ENCODE data around the gene UBE2G1.

UBE2G1 gene

DNA sequence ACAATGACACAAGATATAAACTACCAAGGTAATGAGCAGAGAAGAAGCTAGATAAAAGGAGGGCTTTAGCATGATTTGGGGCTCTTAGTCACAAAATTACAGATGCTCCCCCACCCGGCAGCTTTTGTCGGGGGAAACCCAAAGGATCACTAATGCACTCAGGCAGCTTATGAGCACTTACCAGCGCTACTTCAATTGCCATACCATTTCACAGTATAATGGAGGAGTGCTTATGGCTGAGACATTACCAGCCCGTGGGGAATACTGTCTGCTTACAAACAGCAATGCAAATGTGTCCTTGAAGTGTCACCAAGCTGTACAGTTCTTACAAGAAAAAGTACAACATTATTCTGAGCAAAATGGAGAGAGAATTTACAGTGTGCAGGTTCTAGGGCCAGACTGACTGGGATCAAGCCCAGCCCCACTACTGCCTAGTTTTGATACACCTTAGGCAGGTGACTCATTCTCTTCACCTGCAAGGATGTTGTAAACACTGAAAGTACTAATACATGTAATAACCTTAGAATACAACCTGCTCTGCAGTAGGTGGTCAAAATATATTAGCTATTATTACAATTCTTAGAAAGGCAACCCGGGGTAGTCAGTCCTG lies 119.0 kb downstream of the UBE2G1 start:
- no peak for DNase-seq (ENCODE audit: low read depth)

DNA sequence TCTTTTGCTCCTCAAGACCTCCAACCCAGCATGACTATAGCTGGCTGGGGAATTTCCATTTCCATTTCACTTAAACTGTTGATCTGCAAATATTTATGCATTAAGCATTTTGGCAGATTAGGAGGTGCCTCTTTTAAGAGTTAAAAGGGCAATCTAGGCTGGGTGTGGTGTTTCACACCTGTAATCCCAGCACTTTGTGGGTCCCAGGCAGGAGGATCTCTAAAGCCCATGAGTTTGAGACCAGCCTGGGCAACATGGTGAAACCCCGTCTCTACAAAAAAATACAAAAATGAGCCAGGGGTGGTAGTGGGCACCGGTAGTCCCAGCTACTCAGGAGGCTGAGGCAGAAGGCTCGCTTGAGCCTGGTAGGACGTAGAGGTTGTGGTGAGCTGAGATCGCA lies 119.8 kb downstream of the UBE2G1 start:
- DNase-seq (ENCODE audit: low read depth) = no peak

DNA sequence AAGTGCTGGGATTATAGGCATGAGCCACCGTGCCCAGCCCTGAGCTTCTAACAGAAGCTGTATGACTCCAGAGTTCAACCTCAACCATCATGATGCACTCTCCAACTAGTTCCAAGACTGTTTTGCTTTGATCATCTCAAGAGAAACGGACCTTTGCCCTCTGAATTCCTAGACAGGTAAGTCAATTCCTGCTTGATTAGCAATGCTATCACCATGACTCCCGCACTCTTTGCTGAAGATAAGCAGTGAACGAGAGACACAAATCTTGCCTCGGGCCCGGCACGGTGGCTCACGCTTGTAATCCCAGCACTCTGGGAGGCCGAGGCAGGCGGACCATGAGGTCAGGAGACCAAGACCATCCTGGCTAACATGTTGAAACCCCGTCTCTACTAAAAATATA lies 124.9 kb downstream of the UBE2G1 start:
- no peak for DNase-seq (ENCODE audit: low read depth)

DNA sequence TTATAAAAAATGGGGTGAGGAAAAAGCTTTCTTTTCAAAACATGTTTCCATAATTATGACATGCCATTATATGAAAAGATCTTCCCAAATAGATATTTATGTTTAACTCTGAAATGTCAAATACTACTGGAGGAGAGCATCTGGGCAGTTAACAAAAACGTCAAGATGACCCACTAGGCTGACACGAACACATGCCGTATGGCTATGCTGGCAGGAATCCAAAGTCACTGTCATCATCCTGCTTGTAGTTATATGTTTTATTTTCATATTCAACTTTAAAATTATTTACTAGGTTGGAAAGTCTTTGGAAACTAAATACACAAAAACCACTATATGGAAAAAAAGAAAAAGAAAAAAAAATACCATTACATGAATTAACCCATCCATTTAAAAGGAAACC lies 130.0 kb downstream of the UBE2G1 start:
- DNase-seq (ENCODE audit: low read depth) = no peak

DNA sequence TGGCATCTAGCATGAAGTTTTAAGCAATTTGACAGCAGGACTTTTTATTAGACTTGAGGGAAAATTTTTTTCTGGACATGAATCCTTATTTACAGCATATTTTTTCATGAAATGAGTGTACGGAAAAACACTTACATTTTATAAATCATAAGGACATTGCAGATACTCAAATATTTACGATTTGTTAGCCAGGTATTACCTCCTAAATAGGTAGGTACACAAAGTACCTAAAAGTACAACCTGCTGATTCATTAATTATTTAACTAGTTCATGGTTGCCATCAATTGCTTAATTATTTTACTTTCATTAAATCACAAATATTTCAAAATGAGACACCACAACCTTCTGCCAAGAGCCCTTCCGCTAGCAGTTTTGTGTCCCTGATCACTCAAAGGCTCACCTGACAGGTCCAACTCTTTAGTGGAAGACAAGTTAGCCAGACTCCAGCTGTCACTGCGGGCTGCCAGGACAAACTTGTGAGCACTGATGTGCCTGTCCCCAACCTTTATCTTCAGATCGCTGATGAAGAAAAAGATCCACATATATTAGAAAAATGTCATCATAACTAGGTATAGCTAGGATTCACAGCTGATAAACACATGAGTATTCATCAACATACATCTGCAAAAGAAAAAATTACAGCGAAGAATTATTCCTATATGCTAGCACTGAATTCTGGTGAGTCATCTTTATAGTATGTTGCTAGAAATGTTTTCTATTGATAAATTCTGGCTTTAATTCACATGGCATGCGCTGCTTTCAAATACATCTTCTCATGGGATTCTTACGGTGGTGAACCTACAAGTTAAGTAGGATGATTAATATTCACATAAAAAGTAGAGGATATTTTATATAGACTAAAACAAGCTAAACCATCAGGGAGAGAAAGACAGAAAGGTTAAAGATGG lies 130.8 kb downstream of the UBE2G1 start:
- no peak for DNase-seq (ENCODE audit: low read depth)

DNA sequence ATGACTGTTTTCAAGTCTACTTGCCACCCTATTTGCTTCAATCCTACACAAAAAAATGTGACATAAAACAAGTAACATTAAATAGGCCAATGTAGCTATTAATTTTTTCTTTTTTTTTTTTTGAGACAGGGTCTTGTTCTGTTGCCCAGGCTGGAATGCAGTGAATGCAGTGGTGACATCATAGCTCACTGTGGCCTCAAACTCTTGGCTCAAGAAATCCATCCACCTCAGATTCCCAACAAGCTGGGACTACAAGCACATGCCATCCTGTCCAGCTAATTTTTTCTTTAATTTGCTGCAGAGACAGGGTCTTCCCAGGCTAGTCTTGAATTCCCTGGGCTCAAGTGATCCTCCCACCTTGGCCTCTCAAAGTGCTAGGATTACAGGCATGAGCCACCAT lies 132.1 kb downstream of the UBE2G1 start:
- DNase-seq (ENCODE audit: low read depth) = no peak

DNA sequence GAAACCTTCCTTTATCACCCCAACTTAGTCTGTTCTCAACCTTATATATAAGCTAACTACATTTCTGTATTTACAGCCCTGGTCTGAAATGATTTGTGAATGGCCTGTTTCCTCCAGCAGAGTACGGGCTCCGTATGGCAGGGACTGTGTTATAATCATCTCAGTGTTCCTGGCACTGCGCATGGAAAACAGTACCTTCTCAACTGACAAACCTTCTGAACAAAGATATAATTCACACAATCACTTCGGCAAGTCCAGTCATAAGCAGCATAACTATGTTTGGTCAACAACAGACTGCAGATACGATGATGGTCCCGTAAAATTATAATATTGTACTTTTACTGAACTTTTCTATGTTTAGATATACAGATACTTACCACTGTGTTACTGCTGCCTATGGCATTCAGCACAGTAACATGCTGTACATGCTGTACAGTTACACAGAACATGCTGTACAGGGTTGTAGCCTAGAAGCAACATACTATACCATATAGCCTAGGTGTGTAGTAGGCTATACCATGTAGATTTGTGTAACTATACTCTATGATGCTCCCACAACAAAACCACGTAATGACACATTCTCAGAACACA lies 132.7 kb downstream of the UBE2G1 start:
- DNase-seq (ENCODE audit: low read depth) = no peak

DNA sequence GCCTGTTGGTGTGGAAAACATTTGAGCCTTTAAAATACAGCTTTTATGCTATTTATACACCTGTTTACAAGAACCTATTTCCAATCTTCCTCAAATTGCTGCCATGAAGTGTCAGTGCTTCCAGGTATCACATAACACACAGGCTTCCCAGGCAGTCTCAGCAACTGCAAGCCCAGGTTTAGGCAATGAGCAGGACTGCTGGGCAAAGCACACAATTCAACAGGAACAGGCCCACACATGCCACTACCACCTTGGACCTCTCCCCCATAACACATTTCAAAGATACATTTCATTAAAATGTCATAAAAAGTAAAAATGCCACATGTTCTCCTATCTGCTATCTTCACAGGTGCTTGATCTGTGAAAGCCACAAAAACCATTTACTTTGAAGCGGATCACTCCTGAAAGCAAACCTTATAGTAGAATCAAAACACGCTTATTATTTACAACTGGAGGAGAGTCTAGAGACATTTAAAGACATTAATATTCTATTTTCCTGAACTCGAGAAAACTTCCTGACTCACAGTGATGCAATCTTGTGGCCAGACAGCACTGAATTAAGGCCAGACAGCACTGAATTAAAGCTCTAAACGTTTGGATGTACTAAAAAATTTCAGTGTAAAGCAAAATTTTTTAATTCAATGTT lies 134.2 kb downstream of the UBE2G1 start:
- DNase-seq (ENCODE audit: low read depth) = no peak

DNA sequence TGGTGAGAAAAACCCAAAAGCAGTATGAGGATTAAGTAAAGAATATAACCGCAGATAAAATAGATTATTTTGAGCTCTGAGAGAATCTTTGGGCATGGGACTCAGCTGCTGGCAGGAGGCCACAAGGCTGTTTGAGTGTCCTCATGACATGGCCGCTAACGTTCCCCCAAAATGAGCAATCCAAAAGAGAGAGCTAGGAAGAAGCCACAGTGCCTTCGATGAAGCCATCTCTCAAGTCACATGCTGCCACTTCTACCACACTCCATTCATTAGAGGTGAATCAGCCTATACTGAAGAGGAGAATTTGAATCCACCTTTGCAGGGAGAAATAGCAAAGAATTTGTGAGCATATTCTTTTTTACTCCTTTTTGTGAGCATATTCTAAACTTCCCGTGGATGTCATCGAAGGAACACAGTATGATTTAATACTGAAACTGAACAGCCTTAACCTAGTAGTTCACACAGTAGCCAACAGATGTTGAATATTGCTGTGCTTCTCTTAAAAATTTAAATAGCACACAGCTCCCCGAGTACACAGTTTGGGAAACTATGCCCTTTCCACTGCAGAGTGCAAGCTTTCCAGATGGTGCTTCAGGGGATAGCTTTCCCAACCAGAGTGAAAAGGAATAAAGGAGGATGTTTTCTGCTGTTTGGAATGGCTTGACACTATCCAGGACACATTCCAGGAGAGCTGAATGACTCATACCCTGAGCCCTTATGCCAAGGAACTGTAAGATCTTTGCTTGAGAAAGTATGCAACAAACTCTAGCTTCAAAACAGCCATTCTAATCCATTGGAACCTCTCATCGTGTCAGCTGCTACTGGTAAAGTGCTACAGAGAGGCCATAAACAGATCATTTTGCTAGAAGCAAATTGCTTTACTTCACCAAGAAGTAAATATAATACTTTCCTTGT lies 136.6 kb downstream of the UBE2G1 start:
- DNase-seq (ENCODE audit: low read depth) = peak; percentile 58

DNA sequence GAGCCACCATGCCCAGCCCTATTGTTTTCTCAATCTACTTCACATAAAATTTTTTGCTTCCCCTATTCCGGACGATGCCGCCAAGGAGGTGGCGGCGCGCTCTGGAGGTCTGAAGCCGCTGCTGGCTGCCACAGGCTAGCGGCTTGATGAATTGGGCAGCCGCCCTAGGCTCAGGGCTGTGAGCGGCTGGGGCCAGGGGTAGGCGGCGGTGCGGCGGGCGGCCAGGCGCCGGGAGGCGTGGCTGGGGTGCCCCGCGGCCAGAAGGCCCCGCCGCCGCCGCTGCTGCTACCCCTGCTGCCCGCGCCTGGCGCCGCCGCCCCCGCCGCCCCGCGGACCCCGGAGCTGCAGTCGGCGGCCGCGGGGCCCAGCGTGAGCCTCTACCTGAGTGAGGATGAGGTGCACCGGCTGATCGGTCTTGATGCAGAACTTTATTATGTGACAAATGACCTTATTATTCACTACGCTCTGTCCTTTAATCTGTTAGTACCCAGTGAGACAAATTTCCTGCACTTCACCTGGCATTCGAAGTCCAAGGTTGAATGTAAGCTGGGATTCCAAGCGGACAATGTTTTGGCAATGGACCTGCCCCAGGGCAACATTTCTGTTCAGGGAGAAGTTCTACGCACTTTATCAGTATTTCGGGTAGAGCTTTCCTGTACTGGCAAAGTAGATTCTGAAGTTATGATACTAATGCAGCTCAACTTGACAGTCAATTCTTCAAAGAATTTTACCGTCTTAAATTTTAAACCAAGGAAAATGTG lies 144.4 kb downstream of the UBE2G1 start:
- no peak for DNase-seq (ENCODE audit: low read depth)

DNA sequence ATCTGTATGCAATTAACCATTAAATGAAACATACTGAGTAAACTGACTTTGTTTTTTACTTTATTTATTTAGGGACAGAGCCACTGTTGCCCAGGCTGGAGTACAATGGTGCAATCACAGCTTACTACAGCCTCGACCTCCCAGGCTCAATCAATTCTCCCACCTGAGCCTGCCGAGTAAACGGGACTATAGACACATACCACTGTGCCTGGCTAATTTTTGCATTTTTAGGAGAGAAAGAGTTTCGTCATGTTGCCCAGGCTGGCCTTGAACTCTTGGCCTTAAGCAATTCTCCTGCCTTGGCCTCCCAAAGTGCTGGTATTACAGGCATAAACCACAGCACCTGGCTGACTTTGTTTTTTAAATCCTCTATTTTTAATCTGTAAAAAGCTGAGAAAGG lies 145.3 kb downstream of the UBE2G1 start:
- DNase-seq (ENCODE audit: low read depth) = no peak

DNA sequence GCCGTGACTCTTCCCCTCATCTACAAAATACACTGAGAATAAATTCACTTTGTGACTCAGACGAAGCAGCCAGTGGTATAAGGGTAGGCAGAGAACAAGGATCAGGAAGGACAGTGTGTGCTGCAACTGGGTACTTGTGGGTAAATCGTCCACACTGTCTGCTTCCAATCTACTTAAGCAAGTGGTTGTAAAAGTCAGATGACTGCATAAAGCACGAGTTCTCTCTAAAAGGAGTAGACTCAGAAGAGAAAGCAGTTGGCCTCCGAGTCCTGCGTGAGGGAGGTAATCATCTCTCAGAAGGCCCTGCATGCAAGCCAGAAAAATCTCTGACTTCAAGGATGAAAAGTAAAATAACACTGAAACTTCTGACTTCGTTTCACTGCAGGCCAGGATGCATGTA lies 145.8 kb downstream of the UBE2G1 start:
- DNase-seq (ENCODE audit: low read depth) = no peak

Data from HS-27A (cell line).